HUES6 (cell line): ENCODE data around the gene LMNA.
"Not testable (repeated sequence)": the region's sequence is repeated elsewhere in the genome, so short reads cannot be mapped to it uniquely, and the experiment has no call there.

Experiments used
- H3K27ac ChIP-seq: 2 replicates; pipeline ENCODE4 v1.7.0; 2013; ENCODE audit warnings: low read depth, mild to moderate bottlenecking, low read length, inconsistent platforms
- H3K27me3 ChIP-seq: 2 replicates; pipeline ENCODE4 v1.6.1; 2013; ENCODE audit warnings: low read length; ENCODE audit not compliant: control insufficient read depth, insufficient read depth
- H3K36me3 ChIP-seq: 2 replicates; pipeline ENCODE4 v1.6.1; 2013; ENCODE audit warnings: low read length; ENCODE audit not compliant: control insufficient read depth, insufficient read depth
- H3K4me1 ChIP-seq: 2 replicates; pipeline ENCODE4 v1.6.1; 2013; ENCODE audit warnings: low read length; ENCODE audit not compliant: control insufficient read depth, insufficient read depth
- H3K4me3 ChIP-seq: 2 replicates; pipeline ENCODE4 v1.5.1; 2013; ENCODE audit warnings: low read depth, low read length
- H3K9ac ChIP-seq: one replicate; pipeline ENCODE4 v1.6.1; 2013; ENCODE audit warnings: mild to moderate bottlenecking, low read length
- H3K9me3 ChIP-seq: 2 replicates; pipeline ENCODE4 v1.6.1; 2013; ENCODE audit warnings: low read depth, low read length; ENCODE audit not compliant: control insufficient read depth, insufficient read depth

Gene LMNA

GRCh38 chr1:156116731-156117130 lies 2.2 kb downstream of the LMNA start:
- not testable (repeated sequence) for H3K27ac ChIP-seq, H3K9me3 ChIP-seq, H3K9ac ChIP-seq, H3K27me3 ChIP-seq, H3K36me3 ChIP-seq
- H3K4me1 ChIP-seq, result peaks cover 50% of the 10 kb centered on the region
- H3K4me3 ChIP-seq, result peak overlapping the region; percentile 88; the same call in 1 of the 2 replicates

GRCh38 chr1:156117414-156118176 lies 3.1 kb downstream of the LMNA start:
- H3K27me3 ChIP-seq, result no peaks in the 10 kb centered on the region
- H3K27ac ChIP-seq, result no peak overlapping the region
- peaks cover 54% of the 10 kb centered on the region for H3K4me1 ChIP-seq
- no peak overlapping the region for H3K4me3 ChIP-seq
- H3K9me3 ChIP-seq, result no peaks in the 10 kb centered on the region
- no peak overlapping the region for H3K9ac ChIP-seq
- no peaks in the 10 kb centered on the region for H3K36me3 ChIP-seq

- Histone ChIP-seq H3K36me3 (no peaks in the 10 kb centered on the region), H3K4me3 (no peak overlapping the region), H3K9ac (no peak overlapping the region), H3K9me3 (no peaks in the 10 kb centered on the region), H3K27me3 (no peaks in the 10 kb centered on the region), H3K4me1 (peaks cover 56% of the 10 kb centered on the region), H3K27ac (no peak overlapping the region)
Measured at GRCh38 chr1:156118177-156118868, 3.8 kb downstream of the LMNA start.

GRCh38 chr1:156119503-156120209 lies 5.1 kb downstream of the LMNA start:
- Histone ChIP-seq H3K4me3 (no peak overlapping the region; the same call in 1 of the 2 replicates), H3K27ac (no peak overlapping the region), H3K9ac (peak overlapping the region; percentile 13), H3K27me3 (no peaks in the 10 kb centered on the region), H3K9me3 (no peaks in the 10 kb centered on the region), H3K36me3 (no peaks in the 10 kb centered on the region), H3K4me1 (peaks cover 57% of the 10 kb centered on the region)

GRCh38 chr1:156120318-156120717 lies 5.8 kb downstream of the LMNA start:
- no peak overlapping the region for H3K27ac ChIP-seq
- H3K4me3 ChIP-seq, result no peak overlapping the region; the same call in 1 of the 2 replicates
- H3K36me3 ChIP-seq, result no peaks in the 10 kb centered on the region
- H3K4me1 ChIP-seq, result peaks cover 64% of the 10 kb centered on the region
- no peaks in the 10 kb centered on the region for H3K27me3 ChIP-seq
- no peaks in the 10 kb centered on the region for H3K9me3 ChIP-seq
- H3K9ac ChIP-seq, result peak overlapping the region; percentile 13

- not testable (repeated sequence) for H3K27ac ChIP-seq, H3K36me3 ChIP-seq, H3K9me3 ChIP-seq, H3K4me3 ChIP-seq, H3K27me3 ChIP-seq, H3K9ac ChIP-seq
- peaks cover 65% of the 10 kb centered on the region for H3K4me1 ChIP-seq
Measured at GRCh38 chr1:156121005-156121404, 6.5 kb downstream of the LMNA start.

GRCh38 chr1:156121457-156121856 lies 6.9 kb downstream of the LMNA start:
- peaks cover 67% of the 10 kb centered on the region for H3K4me1 ChIP-seq
- no peak overlapping the region; the same call in 1 of the 2 replicates for H3K27ac ChIP-seq
- H3K9me3 ChIP-seq, result no peaks in the 10 kb centered on the region
- H3K4me3 ChIP-seq, result no peak overlapping the region
- H3K27me3 ChIP-seq, result no peaks in the 10 kb centered on the region
- H3K9ac ChIP-seq, result no peak overlapping the region
- no peaks in the 10 kb centered on the region for H3K36me3 ChIP-seq

- Histone ChIP-seq H3K36me3 (no peaks in the 10 kb centered on the region), H3K4me1 (peaks cover 72% of the 10 kb centered on the region), H3K27ac (no peak overlapping the region), H3K9me3 (no peaks in the 10 kb centered on the region), H3K4me3 (no peak overlapping the region; the same call in 1 of the 2 replicates), H3K9ac (no peak overlapping the region), H3K27me3 (no peaks in the 10 kb centered on the region)
Measured at GRCh38 chr1:156122086-156122485, 7.6 kb downstream of the LMNA start.

- Histone ChIP-seq H3K36me3 (no peaks in the 10 kb centered on the region), H3K4me1 (peaks cover 74% of the 10 kb centered on the region), H3K4me3 (peak overlapping the region; percentile 16), H3K9me3 (no peaks in the 10 kb centered on the region), H3K9ac (peak overlapping the region; percentile 64), H3K27ac (peak overlapping the region; percentile 72), H3K27me3 (no peaks in the 10 kb centered on the region)
Measured at GRCh38 chr1:156122519-156123355, 8.2 kb downstream of the LMNA start.

- H3K36me3 ChIP-seq, result no peaks in the 10 kb centered on the region
- H3K9ac ChIP-seq, result peak overlapping the region; percentile 64
- peak overlapping the region; percentile 16 for H3K4me3 ChIP-seq
- no peaks in the 10 kb centered on the region for H3K9me3 ChIP-seq
- H3K27ac ChIP-seq, result peak overlapping the region; percentile 72
- H3K27me3 ChIP-seq, result no peaks in the 10 kb centered on the region
- H3K4me1 ChIP-seq, result peaks cover 74% of the 10 kb centered on the region
Measured at GRCh38 chr1:156123356-156124196, 9.1 kb downstream of the LMNA start.
